OCI-LY7 (cell line): ENCODE results near the gene EXOSC7. TPM values are rescaled to one million over a fixed set of nuclear protein-coding genes. Genes with fewer than 3 reads are reported as not detected.
"Not testable (repeated sequence)": the region's sequence is repeated elsewhere in the genome, so short reads cannot be mapped to it uniquely, and the experiment has no call there.

Experiments
- BruUV-seq: library from RNA; stranded (reverse); fragments of 400-500 nt; replicated peaks from 2 replicates; lab custom pipeline; 2021; lab: Mats Ljungman, UMichigan
- CTCF ChIA-PET: fragments of 300-600 bp; sonication (Branson Sonifier 250); formaldehyde crosslinking; loops from one replicate; lab custom pipeline; 2022; ENCODE audit warnings: antibody characterized with exemption; ENCODE audit not compliant: unreplicated experiment; lab: Charles Lee
- POLR2A ChIA-PET: fragments of 300-600 bp; sonication (Branson Sonifier 250); formaldehyde crosslinking; loops from one replicate; lab custom pipeline; 2022; ENCODE audit warnings: antibody characterized with exemption; lab: Charles Lee
- DNase-seq: peaks from one replicate; pipeline ENCODE4 v3.0.0-alpha.2; 2015; ENCODE audit warnings: low spot score
- H2AFZ ChIP-seq: fragments of 200-600 bp; sonication (generic), shearing (Covaris generic); 2 replicates; pipeline ENCODE4 v1.6.1; 2014; ENCODE audit warnings: mild to moderate bottlenecking, antibody characterized with exemption, low read length, moderate library complexity
- H3K27ac ChIP-seq: fragments of 200-600 bp; sonication (generic); 2 replicates; pipeline ENCODE4 v1.5.1; 2014; ENCODE audit warnings: mixed run types, low read depth, mild to moderate bottlenecking, moderate library complexity, low read length, inconsistent platforms; ENCODE audit not compliant: poor library complexity, severe bottlenecking
- H3K36me3 ChIP-seq: fragments of 200-600 bp; sonication (generic); 2 replicates; pipeline ENCODE4 v1.6.1; 2014; ENCODE audit warnings: mild to moderate bottlenecking, antibody characterized with exemption, low read length, moderate library complexity, mixed read lengths; ENCODE audit not compliant: insufficient read depth
- H3K4me1 ChIP-seq: fragments of 200-600 bp; sonication (generic); 2 replicates; pipeline ENCODE4 v1.5.1; 2014; ENCODE audit warnings: mild to moderate bottlenecking, low read length; ENCODE audit not compliant: insufficient read depth, poor library complexity, severe bottlenecking
- H3K4me2 ChIP-seq: fragments of 200-600 bp; sonication (generic); 2 replicates; pipeline ENCODE4 v1.6.1; 2014; ENCODE audit warnings: mild to moderate bottlenecking, low read length
- H3K4me3 ChIP-seq: fragments of 200-600 bp; sonication (generic); 2 replicates; pipeline ENCODE4 v1.5.1; 2014; ENCODE audit warnings: mild to moderate bottlenecking, low read depth, low read length; ENCODE audit not compliant: poor library complexity, severe bottlenecking
- H3K79me2 ChIP-seq: fragments of 200-600 bp; sonication (generic); 2 replicates; pipeline ENCODE4 v1.6.1; 2016; ENCODE audit warnings: low read depth, mild to moderate bottlenecking, low read length, moderate library complexity, mixed read lengths; ENCODE audit not compliant: insufficient read depth
- H3K9me2 ChIP-seq: fragments of 200-600 bp; sonication (generic); 2 replicates; pipeline ENCODE4 v1.6.1; 2016; ENCODE audit warnings: mild to moderate bottlenecking, low read length, mixed read lengths; ENCODE audit not compliant: insufficient read depth
- H3K9me3 ChIP-seq: fragments of 200-600 bp; sonication (generic); 2 replicates; pipeline ENCODE4 v1.6.1; 2014; ENCODE audit warnings: mild to moderate bottlenecking, mixed run types, low read length, mixed read lengths
- H4K20me1 ChIP-seq: fragments of 200-600 bp; sonication (generic); 2 replicates; pipeline ENCODE4 v1.6.1; 2014; ENCODE audit warnings: mild to moderate bottlenecking, antibody characterized with exemption, low read length, moderate library complexity, mixed read lengths; ENCODE audit not compliant: insufficient read depth
- EZH2phosphoT487 ChIP-seq: fragments of 200-600 bp; sonication (generic); IDR thresholded peaks from 2 replicates; pipeline ENCODE4 v1.6.1; 2018; ENCODE audit warnings: low read depth, borderline replicate concordance, mild to moderate bottlenecking, mixed run types, antibody characterized with exemption, low read length, moderate library complexity, mixed read lengths
- intact Hi-C: fragments of 100-400 bp; cut with micrococcal nuclease; formaldehyde crosslinking; loops from one replicate; pipeline ENCODE4 v1.10.0; 2022; ENCODE audit not compliant: unreplicated experiment
- total RNA-seq, 2 experiments: library from RNA; depleted of rRNA in 1 of 2; stranded (reverse); fragments of >200 nt in 1 of 2; shearing (Covaris generic) in 1 of 2; gene quantifications; 2 replicates each; pipeline ENCODE4 v1.2.3, GENCODE V29; 2014 to 2022
- TF ChIP-seq, protein P1 (sequence below): fragments of 200-600 bp; sonication (generic); conservative IDR thresholded peaks from 2 replicates; pipeline ENCODE4 v1.5.1; 2014; ENCODE audit warnings: mild to moderate bottlenecking, antibody characterized with exemption, low read length, moderate library complexity, mixed read lengths

EXOSC7 gene
- total RNA-seq, 2 experiments from 2014 or later, result 60.3 to 65.3 TPM

- BruUV-seq, result no TSS peak
- Histone ChIP-seq H3K4me1 (no peaks in the 10 kb centered on the region), H3K36me3 (peaks cover 79% of the 10 kb centered on the region), H3K9me2 (no peaks in the 10 kb centered on the region), H3K4me3 (no peak overlapping the region), H3K27ac (no peak overlapping the region), H4K20me1 (no peaks in the 10 kb centered on the region), H3K9me3 (no peaks in the 10 kb centered on the region), H3K4me2 (no peak overlapping the region), H3K79me2 (no peaks in the 10 kb centered on the region), H2AFZ (no peak overlapping the region)
- ChIA-PET POLR2A (no interaction called here), CTCF (no interaction called here)
- TF ChIP-seq EZH2phosphoT487, result no peak
- TF ChIP-seq, protein P1, sequence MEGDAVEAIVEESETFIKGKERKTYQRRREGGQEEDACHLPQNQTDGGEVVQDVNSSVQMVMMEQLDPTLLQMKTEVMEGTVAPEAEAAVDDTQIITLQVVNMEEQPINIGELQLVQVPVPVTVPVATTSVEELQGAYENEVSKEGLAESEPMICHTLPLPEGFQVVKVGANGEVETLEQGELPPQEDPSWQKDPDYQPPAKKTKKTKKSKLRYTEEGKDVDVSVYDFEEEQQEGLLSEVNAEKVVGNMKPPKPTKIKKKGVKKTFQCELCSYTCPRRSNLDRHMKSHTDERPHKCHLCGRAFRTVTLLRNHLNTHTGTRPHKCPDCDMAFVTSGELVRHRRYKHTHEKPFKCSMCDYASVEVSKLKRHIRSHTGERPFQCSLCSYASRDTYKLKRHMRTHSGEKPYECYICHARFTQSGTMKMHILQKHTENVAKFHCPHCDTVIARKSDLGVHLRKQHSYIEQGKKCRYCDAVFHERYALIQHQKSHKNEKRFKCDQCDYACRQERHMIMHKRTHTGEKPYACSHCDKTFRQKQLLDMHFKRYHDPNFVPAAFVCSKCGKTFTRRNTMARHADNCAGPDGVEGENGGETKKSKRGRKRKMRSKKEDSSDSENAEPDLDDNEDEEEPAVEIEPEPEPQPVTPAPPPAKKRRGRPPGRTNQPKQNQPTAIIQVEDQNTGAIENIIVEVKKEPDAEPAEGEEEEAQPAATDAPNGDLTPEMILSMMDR, result no peak
- intact Hi-C loops, result no loop called here
- DNase-seq, result no peak
Measured at GRCh38 chr3:44939581-44940036, 36.4 kb upstream of the EXOSC7 start.

DNA sequence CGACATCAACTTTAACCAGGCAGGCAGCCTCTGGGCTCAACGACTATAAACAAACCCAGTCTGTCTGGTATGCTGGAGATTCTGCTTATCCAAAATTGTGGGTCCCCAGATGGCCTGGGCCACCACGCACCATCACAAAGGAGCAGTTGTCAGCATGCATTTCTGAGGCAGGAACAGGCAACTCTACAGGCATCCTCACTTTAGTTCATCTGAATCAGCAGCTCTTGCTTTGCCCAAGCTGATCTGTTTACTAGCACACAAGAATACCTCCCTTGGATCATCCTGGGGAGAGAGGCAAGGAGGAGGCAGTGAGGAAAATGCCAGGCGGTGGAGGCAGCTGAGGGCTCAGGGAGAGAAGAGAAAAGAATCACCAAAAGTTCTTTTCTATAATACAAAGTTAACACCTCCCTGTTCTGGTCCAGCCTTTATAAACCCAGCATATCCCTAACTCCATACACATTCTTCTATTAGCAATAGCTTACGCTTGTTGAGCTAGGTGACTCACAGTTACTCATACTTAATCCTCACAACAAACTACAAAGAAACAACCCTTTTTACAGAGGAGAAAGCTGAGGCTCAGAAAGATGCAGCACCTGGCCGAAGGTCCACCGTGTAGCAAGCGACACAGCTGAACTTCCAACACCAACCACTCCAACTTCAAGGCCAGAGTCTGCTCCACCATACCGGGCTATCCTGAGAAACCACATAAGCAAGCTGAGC, 33.7 kb upstream of the EXOSC7 start:
- Histone ChIP-seq H3K79me2 (no peaks in the 10 kb centered on the region), H3K27ac (no peak overlapping the region), H3K4me2 (no peak overlapping the region), H3K9me3 (no peaks in the 10 kb centered on the region), H3K36me3 (peaks cover 84% of the 10 kb centered on the region), H3K4me1 (no peaks in the 10 kb centered on the region), H2AFZ (no peak overlapping the region), H3K9me2 (no peaks in the 10 kb centered on the region), H4K20me1 (no peaks in the 10 kb centered on the region), H3K4me3 (no peak overlapping the region)
- DNase-seq, result no peak
- no TSS peak for BruUV-seq
- TF ChIP-seq EZH2phosphoT487, result no peak
- TF ChIP-seq, protein P1, result no peak
- POLR2A ChIA-PET, result no interaction called here
- CTCF ChIA-PET, result interaction anchor here (0.6 kb wide), 1 partner anchor 43 kb away, joined by 3 read pairs; no protein-coding TSS in a partner anchor
- intact Hi-C loops, result no loop called here

DNA sequence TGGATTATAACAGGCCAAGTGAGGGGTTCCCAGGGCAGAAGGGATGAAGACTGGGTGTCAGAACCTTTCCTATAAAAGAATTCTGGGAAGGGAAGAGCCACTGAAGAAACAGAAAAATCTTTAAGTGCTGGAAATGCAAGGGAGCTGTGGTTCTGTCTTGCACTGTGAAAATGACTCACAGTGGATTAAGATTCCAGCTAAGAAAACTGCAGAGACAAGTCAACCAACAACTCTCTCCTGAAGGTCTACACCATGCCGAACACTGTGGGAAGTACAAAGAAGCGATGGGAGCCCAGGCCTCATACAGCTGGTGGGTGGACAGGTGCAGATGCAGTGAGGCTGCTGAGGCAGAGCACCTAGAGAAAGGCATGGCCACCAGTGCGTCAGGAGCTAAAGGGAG, 27.8 kb upstream of the EXOSC7 start:
- Histone ChIP-seq H3K4me1 (peaks cover 16% of the 10 kb centered on the region), H3K9me2 (no peaks in the 10 kb centered on the region), H2AFZ (no peak overlapping the region), H3K27ac (no peak overlapping the region), H4K20me1 (no peaks in the 10 kb centered on the region), H3K36me3 (peaks cover 50% of the 10 kb centered on the region), H3K4me3 (no peak overlapping the region), H3K4me2 (no peak overlapping the region), H3K9me3 (no peaks in the 10 kb centered on the region), H3K79me2 (0 out of 2 replicates have a peak, but pooled peaks cover 4% of the 10 kb centered on the region)
- CTCF ChIA-PET, result no interaction called here
- no TSS peak for BruUV-seq
- POLR2A ChIA-PET, result interaction anchor here (1.5 kb wide), 1 partner anchor 28 kb away, joined by 3 read pairs; the partner anchor contains the start of gene EXOSC7
- intact Hi-C loops, result no loop called here
- DNase-seq, result no peak
- TF ChIP-seq, protein P1, result no peak
- TF ChIP-seq EZH2phosphoT487, result no peak

DNA sequence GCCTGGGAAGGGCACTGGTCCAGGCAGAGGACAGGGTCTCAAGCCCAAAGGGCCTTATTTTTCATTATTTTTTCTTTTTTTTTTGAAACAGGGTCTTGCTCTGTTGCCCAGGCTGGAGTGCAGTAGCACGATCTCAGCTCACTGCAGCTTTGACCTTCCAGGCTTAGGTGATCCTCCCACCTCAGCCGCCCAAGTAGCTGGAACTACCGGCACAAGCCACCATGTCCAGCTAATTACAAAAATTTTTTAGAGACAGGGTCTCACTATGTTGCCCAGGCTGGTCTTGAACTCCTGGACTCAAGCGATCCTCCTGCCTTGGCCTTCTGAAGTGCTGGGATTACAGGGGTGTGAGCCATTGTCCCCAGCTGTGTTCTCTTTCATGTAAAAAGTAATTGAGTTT, 26.3 kb upstream of the EXOSC7 start:
- not testable (repeated sequence) for H3K79me2 ChIP-seq

More for the DNA sequence above, 26.3 kb upstream of the EXOSC7 start:
- intact Hi-C loops, CTCF ChIA-PET, H3K4me3 ChIP-seq, H3K9me2 ChIP-seq, POLR2A ChIA-PET, DNase-seq, H3K4me2 ChIP-seq, H2AFZ ChIP-seq, H3K9me3 ChIP-seq, BruUV-seq, H3K27ac ChIP-seq, H4K20me1 ChIP-seq: not testable (repeated sequence)
- peaks cover 25% of the 10 kb centered on the region for H3K4me1 ChIP-seq
- peaks cover 57% of the 10 kb centered on the region for H3K36me3 ChIP-seq
